Measurements from ENCODE around the gene FAM72D. TPM values are rescaled to one million over a fixed set of nuclear protein-coding genes. Genes with fewer than 3 reads are reported as not detected.
"Not testable (repeated sequence)": the region's sequence is repeated elsewhere in the genome, so short reads cannot be mapped to it uniquely, and the experiment has no call there.

The FAM72D gene
- polyA plus RNA-seq, 3 donors from 2014 or later = 0.16 TPM; not detected in 2

GRCh38 chr1:145155421-145155820, 59.6 kb downstream of the FAM72D start:
- H3K9me3 Mint-ChIP-seq; H3K4me3 Mint-ChIP-seq; H3K36me3 Mint-ChIP-seq; H3K27me3 Mint-ChIP-seq (ENCODE audit: low read depth in 3 of 3); H3K4me1 Mint-ChIP-seq; H3K27ac Mint-ChIP-seq; DNase-seq: not testable (repeated sequence)

GRCh38 chr1:145155873-145156272, 60.1 kb downstream of the FAM72D start:
- H3K9me3 Mint-ChIP-seq; DNase-seq; H3K27ac Mint-ChIP-seq; H3K4me3 Mint-ChIP-seq; H3K27me3 Mint-ChIP-seq (ENCODE audit: low read depth in 3 of 3); H3K4me1 Mint-ChIP-seq; H3K36me3 Mint-ChIP-seq: not testable (repeated sequence)

- peak overlapping the region in 2 of 6 donors; percentile 17 to 28 for H3K27ac Mint-ChIP-seq
- H3K4me3 Mint-ChIP-seq = peak overlapping the region; percentile 33 to 69 (median 66)
- H3K4me1 Mint-ChIP-seq = not testable (repeated sequence)
Measured at GRCh38 chr1:145156891-145157610, 61.3 kb downstream of the FAM72D start.

GRCh38 chr1:145157715-145158114, 61.9 kb downstream of the FAM72D start:
- H3K4me1 Mint-ChIP-seq; H3K9me3 Mint-ChIP-seq; H3K36me3 Mint-ChIP-seq; H3K27ac Mint-ChIP-seq; DNase-seq; H3K4me3 Mint-ChIP-seq; H3K27me3 Mint-ChIP-seq (ENCODE audit: low read depth in 3 of 3): not testable (repeated sequence)

More at GRCh38 chr1:145156891-145157610, 61.3 kb downstream of the FAM72D start:
- peak; percentile 13 to 31 (median 15) for DNase-seq
- not testable (repeated sequence) for H3K9me3 Mint-ChIP-seq; H3K27me3 Mint-ChIP-seq (ENCODE audit: low read depth in 3 of 3); H3K36me3 Mint-ChIP-seq

GRCh38 chr1:145161046-145161752, 65.4 kb downstream of the FAM72D start:
- not testable (repeated sequence) for DNase-seq; H3K9me3 Mint-ChIP-seq; H3K4me3 Mint-ChIP-seq; H3K27me3 Mint-ChIP-seq (ENCODE audit: low read depth in 3 of 3); H3K27ac Mint-ChIP-seq; H3K36me3 Mint-ChIP-seq
- H3K4me1 Mint-ChIP-seq = peaks cover 6 to 13% of the 10 kb centered on the region in 2 donors

Other genes starting within 250 kb of the FAM72D start
- gene SRGAP2B, start 646 bp upstream of the FAM72D start, polyA plus RNA-seq = 1 to 10 TPM in 1 of 3 donors, under 1 TPM in 2; 0.29 to 1.2 (median 0.69) TPM
- gene PPIAL4D, start 146.2 kb downstream of the FAM72D start, polyA plus RNA-seq = not detected